HG03045 (cell line): ENCODE results near the gene ELMO3.
A peak's percentile ranks its signal among the peaks of the same experiment; 100 is the strongest.

Source experiments
- ATAC-seq: cut with Tn5 transposase; IDR thresholded peaks from one replicate; pipeline ENCODE4 v1.9.1; 2021; ENCODE audit warnings: mild to moderate bottlenecking, moderate library complexity; ENCODE audit not compliant: unreplicated experiment

Gene ELMO3

DNA sequence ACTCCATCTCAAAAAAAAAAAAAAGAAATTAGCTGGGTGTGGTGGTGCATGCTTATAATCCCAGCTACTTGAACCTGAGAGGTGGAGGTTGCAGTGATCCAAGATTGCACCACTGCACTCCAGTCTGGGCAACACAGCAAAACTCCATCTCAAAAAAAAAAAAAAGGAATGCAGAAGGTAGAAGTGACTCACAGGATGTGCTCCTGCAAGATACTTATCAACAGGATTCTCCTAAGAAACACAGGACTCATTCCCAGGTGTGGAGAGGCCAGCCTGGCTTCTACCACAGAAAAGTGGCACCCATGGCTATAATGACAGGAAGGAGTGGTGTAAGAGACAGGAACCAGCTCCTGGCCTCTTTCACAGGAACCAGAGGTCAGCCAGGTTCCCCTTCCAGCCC, 13.8 kb downstream of the ELMO3 start:
- no peak for ATAC-seq

DNA sequence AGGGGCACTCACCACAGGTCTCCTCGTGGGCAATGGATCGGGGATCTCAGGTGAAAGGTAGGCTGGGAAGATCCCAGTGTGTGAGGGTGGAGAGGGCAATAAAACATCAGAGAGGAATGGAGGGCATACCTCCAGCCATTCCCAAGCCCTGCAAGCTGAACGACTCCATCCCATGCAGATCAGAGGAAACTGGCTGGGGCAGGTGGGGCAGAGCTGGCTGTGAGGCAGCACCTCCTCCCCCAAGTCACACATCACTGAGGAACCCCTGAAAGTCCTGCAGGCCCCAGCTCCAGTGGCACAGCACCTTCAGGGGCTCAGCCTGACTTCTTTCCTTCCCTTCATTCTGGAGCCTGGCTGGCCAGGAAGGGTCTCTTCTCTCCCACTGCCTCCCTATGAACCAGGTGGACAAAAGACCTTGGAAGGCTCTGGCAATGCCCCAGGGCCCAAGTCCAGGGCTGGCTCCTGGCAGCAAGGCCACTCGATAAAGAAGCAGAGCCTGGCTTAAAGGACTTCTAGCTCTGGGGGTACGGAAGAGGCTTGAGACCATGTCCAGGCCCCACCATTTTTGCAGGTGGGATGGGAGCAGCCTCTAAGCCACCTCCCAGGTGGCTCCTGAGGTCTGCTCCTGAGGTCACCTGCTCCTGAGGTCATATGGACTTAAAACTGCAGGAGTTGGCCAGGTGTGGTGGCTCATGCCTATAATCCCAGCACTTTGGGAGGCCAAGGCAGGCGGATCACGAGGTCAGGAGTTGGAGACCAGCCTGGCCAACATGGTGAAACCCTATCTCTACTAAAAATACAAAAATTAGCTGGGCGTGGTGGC, 14.5 kb downstream of the ELMO3 start:
- ATAC-seq = no peak

DNA sequence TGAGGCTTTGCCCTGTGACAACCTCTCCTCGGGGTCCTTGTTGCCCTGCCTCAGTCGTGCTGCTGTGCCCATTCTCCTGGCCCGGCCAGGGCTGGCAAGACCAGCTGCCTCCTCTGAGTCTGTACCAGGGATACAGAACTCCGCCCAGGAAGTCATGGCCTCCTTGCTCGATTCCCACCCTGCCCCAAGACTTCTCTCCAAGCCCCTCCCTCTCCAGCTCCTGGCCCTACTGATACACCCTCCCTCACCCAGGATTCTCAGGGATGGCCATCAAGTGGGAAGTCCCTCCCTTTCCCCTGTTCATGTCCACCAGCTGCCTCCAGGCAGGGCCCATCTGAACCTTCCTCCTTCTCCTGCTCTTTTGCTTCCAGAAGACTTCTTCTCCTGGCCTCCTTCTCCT, 16.8 kb downstream of the ELMO3 start:
- no peak for ATAC-seq

DNA sequence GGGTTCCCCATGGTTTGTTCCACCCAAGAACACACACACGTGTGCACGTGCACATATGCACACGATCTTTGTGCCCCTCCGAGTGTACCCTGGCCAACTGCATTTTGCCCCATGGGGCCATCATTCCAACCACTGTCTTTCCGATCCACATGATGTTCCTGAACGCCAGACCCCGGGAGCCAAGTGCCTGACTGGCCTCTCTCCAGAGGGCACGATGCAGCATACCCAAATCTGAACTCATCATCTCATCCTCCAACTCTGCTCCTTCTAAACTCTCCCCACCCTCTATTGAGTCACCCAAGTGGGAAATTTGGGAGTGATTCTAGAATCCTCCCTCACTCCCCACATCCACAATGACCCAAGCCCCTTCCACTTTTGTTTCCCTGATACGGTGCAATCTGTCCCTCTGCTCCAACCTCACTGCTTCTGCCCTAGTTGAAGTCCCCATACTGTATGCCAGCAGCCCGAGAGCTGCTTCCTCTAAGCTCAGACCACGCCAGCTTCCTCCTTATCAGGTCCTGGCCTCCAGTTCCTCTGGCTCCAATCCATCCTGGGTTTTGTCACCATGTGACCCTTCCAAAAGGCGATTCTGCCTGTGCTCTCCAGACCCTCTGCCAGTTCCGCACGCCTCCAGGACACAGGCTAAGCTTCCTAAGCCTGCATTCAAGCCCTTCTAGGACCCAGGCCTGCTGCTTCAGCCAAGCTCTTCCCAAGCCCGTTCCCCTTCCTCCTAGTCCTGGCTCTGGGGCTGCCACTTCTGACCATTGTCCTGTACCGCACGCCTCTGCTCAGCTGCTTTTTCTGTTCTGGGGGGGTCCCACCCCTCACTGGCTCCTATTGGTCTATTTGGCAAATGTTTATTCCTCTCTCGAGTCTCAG, 17.9 kb downstream of the ELMO3 start:
- ATAC-seq = no peak

DNA sequence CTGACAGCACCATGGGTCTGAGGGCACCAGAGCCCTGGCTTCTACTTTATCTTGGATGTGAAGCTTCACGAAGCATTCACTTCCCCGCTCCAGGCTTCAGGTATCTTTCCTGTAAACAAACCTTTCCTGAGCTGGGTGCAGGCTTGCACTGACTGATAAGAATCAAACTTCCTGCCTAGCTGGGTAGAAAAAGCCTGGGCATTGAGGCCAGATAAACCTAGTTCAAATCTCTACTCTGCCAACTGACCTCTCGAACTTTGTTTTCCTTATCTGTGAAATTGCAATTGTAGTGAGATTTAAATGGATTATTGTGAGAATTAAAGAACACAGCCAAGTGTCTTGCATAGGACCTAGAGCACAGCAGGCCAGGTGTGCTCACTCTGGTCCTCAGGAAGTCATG, 25.1 kb downstream of the ELMO3 start:
- ATAC-seq = no peak

DNA sequence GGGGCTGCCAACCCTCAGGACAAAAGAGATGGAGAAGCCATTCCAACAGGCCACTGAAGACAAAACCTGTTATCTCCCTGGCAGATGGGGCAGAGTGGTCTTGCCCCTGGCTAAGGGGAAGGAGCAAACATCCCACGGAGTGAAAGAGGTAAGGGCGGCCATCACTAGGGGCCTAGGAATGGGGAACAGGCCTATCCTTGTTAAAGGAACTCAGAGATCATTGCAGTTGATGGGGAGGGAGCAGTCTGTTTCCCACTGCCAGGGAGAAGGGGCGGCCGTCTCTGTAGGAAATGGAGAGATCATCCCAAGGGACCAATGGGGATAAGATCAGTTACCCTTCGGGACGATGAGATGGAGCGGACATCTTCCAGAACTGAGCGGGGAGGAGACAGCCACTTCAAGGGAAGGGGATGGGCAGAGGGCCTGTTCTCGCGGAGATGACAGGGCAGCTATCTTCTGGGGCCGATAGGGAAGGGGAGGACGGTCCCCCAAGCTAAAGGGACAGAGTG, 27.4 kb downstream of the ELMO3 start:
- no peak for ATAC-seq

DNA sequence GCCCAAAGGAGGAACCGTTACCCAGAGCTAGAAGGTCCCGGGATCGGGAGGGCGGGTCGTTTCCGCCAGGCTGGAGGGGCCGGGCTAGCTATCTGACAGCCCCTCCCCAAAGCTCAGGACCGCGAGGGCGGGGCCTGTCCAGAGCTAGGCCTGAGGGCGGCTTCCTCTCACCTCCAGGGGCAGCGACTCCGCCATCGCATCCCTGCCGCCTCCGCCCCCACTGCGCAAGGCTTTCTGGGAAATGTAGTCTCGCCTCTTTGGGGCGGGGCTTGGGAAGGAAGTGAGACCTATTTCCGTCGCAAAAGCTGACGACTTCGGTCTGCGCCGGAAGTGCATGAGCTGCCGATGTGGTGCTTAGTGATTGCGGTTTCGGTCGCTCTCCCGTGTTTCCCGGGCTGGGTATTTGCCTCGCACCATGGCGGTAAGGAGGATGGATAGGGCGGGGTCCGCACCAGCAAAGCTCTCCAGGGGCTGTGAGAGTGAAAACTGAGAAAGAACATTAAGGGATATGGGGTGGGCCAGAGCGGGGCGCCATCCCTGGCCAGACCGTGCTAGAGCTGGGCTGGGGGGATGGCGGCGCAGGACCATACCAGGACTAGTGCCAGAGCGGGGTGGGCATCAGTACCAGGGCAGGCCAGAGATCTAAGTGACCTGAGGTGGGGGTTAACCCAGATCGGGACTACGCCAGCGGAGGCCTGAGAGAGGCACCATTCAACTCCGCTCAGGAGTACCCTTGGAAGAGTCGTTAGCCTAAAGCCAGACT, 28.1 kb downstream of the ELMO3 start, which contains the start of gene TMEM208:
TSS of gene TMEM208 (plus strand) at position 327 of the 763 bp plus-strand sequence. CDS start at position 416, 89 bp downstream.
- ATAC-seq = peak; percentile 92

DNA sequence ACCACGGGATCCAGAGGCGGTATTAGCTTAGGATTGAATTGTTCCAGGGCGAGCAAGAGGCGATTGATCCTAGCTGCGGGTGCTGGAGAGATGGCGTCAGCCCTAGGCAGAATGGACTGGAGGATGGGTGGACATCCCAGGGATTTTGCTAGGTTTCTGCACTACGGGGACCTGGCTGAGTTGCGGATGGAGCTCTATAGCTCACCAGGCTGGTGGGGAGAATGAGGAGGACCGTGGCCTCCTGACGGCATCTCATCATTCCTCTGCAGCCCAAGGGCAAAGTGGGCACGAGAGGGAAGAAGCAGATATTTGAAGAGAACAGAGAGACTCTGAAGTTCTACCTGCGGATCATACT, 28.6 kb downstream of the ELMO3 start:
- ATAC-seq = no peak

DNA sequence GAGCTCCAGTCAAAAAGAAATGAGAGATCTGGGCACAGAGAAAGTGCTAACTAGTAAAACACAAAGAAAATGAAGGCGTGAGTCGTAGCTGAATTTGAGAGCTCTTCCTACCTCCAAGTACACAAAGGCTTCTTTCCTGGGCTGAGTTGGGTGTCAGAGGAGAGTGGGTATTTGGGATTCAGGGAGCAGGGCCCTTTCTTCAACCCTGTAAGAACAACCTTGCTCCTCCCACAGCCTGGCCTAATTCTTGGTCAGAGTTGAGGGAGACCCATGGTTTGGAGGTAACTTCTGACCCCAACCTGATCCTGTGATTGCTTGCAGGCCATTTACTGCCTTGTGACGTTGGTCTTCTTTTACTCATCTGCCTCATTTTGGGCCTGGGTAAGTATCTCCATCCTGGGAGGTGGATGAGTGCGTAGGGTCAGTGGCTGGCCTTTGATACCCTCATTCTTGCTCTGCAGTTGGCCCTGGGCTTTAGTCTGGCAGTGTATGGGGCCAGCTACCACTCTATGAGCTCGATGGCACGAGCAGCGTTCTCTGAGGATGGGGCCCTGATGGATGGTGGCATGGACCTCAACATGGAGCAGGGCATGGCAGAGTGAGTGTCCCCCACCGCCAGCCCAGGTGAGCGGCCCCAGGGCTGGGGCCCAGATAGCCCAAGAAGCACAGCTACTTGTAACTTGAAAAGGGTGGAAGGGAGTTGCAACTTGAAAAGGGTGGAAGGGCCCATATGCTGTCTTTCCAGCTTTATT, 29.3 kb downstream of the ELMO3 start:
- no peak for ATAC-seq

DNA sequence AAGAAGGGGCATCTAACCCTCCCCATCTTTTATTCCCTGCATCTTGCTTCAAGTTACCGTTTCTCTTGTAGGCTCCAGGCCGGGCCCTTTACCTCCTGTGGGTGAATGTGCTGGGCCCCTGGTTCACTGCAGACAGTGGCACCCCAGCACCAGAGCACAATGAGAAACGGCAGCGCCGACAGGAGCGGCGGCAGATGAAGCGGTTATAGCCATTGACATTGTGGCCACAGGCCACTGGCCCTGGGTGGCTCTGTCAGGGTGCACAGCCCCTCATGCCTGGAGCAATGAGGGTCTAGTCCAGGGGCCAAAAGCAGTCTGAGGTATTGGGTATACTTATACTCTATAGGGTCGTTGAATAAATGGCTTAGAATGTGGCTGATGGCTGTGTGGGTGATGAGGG, 30.0 kb downstream of the ELMO3 start:
- ATAC-seq = no peak

DNA sequence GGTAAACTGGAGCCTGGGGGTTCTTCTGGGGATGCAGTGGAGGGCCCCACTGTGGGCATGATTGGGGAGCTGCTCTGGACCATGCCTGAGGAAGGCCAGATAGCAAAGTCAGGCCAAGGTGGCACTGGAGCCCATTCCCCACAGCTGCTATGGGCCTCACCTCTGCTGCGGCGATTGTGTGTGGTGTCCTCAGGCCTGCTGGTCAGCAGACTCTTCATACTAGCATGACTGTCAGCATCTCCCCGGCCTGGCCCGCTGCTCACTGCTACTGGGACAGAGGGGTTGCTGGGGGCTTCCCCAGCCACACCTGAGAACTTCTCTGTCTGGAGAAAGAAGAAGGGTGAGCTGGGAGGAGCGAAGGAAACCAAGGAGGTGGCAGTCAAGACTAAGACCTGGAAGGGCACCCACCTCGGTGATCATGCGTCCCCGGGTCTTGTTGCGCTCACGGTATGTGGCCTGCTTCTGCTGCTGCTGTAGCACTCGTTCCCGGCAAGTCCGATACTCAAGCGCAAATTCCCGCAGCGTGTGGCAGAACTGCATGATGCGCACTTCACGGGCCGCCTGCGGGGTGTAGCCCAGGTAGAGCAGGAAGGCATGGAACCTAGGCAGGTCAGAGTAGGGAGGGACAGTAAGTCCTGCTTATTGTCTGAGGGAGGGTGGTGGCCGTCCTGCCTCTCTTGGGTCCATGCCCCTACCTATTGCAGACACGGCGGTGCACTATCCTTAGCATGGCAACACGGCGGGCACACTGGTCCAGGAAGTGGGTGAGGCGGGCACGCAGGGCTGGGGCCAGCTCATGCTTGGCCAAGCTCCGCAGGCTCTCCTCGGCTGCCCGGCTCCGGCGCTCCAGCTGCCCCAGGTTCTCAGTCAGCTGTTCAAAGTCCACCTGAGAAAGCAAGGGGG, 31.2 kb downstream of the ELMO3 start:
- ATAC-seq = no peak

DNA sequence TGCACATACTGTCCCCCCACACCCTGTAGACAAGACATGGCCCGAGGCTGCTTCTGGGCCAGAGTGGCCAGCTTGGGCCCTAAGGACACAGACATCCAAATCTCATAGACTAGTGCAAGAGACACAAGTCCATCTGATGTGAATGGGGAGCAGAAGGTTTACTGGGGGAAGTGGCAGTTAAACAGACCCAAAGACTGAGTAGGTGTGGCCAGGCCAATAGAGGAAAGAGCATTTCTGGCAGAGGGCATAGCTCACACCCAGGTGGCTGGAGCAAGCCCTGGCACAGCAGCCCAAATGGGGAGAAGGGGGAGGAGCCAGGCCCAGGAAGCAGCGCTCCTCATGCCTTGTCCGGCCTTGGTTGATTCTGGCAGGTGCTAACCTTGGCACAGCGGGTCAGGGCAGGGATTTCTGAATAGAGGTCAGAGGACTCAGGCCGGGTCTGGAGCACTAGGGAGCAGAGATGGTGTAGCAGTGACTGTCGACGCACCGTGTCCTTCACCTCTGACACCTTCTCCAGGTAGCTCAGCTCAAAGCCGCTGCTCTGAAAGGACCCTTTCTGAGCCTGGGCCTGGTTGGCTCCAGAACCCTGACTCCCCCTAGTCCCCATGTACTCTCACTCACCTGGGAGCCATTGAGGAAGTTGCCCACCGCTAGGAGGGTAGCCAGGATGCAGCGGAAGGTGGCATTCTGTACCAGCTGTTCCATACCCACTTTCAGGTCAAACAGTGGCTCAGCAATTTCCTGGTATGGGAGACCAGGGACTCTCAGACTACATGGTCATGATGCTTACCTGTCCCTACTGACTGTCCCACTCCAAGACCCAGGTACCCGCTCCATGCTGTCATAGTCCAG, 32.1 kb downstream of the ELMO3 start:
- no peak for ATAC-seq

DNA sequence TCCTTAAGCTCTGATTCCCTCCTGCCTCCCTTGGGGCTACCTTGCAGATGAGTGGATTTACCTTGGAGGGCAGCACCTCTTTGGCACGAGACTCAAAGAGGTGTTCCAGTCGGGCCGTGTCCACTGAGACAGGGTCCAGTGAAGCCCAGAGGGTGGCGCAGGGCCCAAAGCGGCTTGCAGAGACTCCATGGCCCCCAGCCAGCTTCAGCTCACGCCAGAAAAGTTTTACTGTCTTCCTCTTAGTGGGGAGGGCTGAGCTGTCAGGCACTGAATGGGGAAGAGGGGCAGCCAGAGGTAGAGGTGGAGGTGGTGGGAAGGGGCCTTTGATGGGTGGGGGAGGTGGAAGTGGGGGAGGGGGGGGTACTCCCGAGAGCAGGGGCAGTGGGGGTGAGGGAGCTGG, 34.7 kb downstream of the ELMO3 start:
- no peak for ATAC-seq

DNA sequence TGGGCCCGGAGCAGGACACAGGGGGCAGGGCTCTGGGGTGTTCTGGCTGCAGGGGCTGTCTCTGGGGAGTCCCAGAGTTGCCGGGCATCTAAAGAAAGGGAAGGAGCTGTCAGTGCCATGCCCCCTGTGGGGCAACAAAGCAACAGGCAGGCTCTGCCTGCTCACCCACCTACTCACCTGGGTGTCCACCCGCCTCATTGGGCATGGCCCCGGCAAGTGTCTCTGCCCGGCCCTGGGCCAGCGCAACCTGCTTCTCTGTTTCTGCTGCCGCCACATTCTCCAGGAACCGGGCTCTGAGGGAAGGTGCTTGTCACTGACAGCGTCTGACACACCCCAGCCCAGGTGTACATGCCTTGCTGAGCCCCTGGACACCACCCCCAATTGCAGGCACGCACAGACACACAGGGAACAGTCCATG, 35.3 kb downstream of the ELMO3 start:
- no peak for ATAC-seq

DNA sequence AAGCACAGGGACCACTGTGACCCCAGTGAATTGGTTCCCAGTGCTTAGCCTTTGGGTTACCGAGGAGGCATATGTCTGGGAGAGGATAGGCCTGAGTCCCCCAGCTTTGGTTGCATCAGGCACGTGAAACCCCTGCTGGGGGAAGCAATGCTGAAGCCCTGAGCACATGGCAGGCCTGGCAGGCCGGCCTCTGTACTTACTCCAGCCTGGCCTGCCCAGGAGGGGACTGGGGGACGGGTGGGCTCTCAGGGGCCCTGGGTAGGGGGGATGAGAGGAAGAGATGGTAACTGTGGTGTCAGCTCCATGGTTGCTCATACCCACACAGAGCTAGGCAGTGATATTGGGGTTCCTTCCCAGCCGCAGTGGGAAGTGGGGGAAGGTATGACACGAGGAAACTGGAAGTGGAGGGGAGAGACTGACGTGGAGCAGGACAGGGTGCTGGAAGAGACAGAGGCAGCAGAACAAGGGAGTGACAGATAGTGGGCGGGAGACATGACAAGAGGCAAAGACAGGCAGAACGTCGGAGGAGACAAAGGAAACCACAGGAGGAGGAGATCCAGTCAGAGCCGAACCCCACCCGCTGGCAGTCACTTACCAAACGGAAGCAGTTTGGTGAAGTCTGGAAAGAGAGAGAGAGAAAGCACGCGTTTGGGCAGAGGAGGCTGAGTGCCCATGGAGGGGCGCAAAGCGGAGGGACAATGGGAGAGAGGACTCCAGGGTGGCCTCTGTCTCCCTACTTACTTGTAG, 37.1 kb downstream of the ELMO3 start:
- no peak for ATAC-seq

DNA sequence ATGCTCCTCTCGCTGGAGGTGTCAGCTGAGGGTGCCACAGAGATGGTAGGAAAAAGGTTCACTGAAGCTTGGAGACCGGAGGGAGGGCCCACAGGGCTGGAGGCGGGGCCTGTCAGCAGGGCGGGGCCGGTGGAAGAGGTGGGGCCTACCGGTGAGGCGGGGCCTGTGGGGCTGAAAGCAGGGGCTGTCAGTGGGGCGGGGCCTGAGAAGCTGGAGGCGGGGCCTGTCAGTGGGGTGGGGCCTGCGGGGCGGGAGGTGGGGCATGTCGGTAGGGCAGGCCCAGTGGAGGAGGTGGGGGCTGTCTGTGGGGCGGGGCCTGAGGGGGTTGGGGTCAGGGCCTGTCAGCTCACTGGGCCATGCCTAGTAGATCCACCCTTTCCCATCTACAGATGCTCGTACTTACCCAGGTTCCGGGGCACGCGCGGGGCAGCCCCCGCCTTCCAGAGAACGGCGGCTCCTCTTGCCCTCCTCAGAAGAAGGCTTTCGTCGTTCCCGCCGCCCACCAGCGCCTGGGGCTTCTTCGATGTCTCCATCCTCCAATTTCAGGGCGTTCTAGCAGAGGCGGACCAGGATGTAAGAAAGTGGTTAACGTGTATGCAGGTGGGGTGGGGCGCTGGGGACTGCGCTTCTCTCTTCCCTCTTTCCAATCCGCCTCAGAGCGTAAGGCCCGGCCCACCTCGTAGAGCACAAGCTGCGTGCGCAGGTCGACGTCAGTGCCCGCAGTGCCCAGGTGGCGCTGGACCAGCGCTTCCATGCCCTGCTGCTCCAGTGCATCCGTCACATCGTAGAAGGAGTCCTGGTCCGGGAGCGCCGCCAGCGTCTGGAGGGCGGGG, 37.8 kb downstream of the ELMO3 start:
- no peak for ATAC-seq
